ENCODE results near the gene EID2B.

GRCh38 chr19:39546599-39546998, 13.9 kb upstream of the EID2B start:
- TF ChIP-seq CTCF (IDR thresholded peaks at IDR 0.05; ENCODE audit: insufficient read depth, low read length) (no peak), POLR2AphosphoS5 (IDR thresholded peaks at IDR 0.05; ENCODE audit: low read depth) (no peak), REST (IDR thresholded peaks at IDR 0.05; ENCODE audit: insufficient replicate concordance, low read depth) (no peak), SPI1 (IDR thresholded peaks at IDR 0.05; ENCODE audit: borderline replicate concordance, low read depth) (no peak)

Data from HL-60 (cell line).